ENCODE results near the gene MMP25.

Gene MMP25

GRCh38 chr16:3097266-3097665 is 50.9 kb downstream of the MMP25 start:
- FAIRE-seq, result no peak

- FAIRE-seq, result no peak
Observed at GRCh38 chr16:3098459-3099394, 52.4 kb downstream of the MMP25 start, which contains the start of gene ZSCAN10. Gene ZSCAN10, minus strand, starts transcription at chr16:3099294. Its CDS starts 6,357 bp downstream, at chr16:3092937.

DNA sequence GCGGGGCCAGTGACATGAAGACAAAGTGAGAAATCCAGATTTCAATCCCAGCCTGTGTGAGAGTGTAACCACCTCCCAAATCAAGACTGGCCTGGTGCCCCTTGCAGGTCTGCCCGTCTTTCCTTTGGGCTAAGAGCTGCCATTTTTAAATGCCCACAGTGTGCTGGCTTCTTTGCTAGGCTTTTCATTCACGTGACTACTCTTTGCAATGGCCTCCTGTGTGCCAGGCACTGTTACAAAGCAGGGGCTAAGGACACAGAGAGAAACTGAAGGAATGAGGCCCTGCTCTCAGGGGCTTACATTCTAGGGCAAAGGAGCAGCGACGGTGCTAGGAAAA is 53.0 kb downstream of the MMP25 start:
- no peak for FAIRE-seq

DNA sequence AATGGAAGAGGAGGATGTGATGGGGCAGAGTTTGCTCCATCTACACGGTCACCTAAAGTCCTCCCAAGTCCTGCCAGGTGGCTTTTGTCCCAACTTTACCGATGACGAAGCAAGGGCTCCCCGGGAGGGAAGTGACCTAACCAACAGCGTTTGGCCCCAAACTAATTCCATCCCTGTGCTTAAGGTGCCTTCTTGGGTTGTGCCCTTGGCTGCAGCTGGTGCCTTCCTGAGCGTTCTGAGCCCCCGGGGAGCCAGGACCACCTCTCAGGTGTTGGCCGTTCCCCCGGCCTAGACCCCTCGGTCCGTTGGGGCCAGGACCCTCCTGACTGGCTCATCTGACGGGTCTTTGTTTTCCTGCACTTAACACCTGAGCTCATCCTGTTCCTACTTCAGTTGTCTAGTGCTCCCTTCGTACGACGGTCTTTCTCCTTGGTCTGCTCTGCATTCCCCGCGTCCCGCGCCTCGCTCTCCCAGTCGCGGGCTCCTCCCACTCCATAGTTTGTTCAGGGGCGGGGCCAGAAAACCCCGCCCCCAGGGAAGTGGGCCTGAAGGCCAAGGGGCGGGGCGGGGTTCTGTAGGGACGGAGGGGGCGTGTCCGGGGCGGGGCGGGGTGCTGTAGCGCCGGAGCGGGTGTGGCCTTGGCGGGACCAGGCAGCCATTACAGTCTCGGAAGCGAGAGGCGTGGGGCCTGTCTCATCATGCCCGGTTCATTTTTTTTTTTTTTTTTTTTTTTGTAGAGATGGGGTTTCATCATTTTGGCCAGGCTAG is 53.6 kb downstream of the MMP25 start:
- FAIRE-seq, result no peak

DNA sequence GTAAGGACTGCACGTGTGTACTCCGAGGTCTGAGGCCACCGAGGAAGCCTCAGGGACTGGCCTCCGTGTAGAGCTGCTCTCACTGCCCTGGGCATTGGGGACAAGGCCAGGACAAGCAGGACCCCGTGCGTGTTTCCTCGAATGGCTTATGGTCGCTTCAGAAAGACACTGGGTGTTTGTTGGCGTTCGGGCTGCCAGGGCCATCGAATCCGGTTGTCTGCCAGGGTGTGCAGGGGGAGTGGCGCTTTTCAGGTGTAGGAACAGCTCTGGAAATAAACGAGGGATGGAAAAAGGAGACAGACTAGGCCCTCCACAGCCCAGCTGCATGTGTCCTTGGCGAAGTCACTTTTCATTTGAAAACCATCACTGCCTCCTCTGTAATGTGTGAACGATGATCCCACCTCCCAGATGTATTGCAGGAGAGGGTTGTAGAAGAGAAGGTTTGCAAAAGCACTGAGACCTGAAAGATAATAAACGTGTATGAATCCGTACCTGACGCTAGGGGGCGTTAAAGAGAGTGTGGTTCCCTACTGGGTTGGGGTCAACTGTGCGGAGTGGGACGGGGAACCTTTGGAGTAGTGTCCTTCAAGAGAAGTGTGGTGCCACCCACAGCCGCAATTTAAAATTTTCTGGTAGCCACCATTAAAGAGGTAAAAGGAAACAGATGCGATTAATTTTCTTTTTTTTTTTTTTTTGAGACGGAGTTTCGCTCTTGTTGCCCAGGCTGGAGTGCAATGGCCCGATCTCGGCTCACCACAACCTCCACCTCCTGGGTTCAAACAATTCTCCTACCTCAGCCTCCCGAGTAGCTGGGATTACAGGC is 54.9 kb downstream of the MMP25 start:
- no peak for FAIRE-seq

DNA sequence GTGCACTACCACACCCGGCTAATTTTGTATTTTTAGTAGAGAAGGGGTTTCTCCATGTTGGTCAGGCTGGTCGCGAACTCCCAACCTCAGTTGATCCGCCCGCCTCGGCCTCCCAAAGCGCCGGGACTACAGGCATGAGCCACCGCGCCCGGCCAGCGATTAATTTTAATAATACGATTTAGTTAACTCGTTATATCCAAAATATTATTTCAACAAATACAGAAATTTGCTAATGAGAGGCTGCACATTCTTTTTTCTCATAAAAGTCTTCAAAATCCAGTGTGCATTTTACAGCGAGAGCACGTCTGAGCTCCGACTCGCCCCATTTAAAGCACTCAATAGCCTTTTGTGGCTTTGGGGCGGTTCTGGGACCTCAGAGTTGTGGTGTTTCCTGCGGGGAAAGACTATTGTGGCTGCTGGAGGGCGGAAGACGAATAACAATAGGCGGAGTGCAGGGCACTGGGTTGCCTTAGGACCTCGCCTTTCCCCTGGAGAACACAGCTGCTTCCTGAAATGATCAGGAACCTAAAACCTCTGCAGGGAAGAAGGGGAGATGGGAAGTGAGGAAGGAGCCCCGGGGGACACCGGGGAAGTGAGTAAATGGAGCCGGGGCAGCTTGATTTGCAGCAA is 55.6 kb downstream of the MMP25 start:
- no peak for FAIRE-seq

GRCh38 chr16:3106205-3106928 is 60.0 kb downstream of the MMP25 start:
- FAIRE-seq, result no peak

All from TTC549 (cell line).